Progenitor cell of endocrine pancreas (in vitro differentiated cells): ENCODE results near the gene GPR148. TPM values are rescaled to one million over a fixed set of nuclear protein-coding genes. Genes with fewer than 3 reads are reported as not detected.

Experiments used
- DNase-seq: peaks from one replicate; pipeline ENCODE4 v3.0.0; 2021; ENCODE audit warnings: low spot score; ENCODE audit not compliant: unreplicated experiment
- H3K27ac Mint-ChIP-seq: 2 replicates; pipeline ENCODE4 v1.8.0; 2021; ENCODE audit warnings: mild to moderate bottlenecking, moderate library complexity, mixed read lengths
- H3K27me3 Mint-ChIP-seq: 2 replicates; pipeline ENCODE4 v1.8.0; 2021; ENCODE audit warnings: mixed read lengths
- H3K36me3 Mint-ChIP-seq: 2 replicates; pipeline ENCODE4 v1.8.0; 2022; ENCODE audit warnings: mixed read lengths; ENCODE audit not compliant: insufficient read depth
- H3K4me1 Mint-ChIP-seq: 2 replicates; pipeline ENCODE4 v1.8.0; 2021; ENCODE audit warnings: low read depth, mixed read lengths
- H3K4me3 Mint-ChIP-seq: 2 replicates; pipeline ENCODE4 v1.8.0; 2021; ENCODE audit warnings: low read depth, mild to moderate bottlenecking, moderate library complexity, mixed read lengths
- H3K9me3 Mint-ChIP-seq: 2 replicates; pipeline ENCODE4 v1.8.0; 2021; ENCODE audit warnings: low read depth, mixed read lengths
- CTCF ChIP-seq: fragments of 200-600 bp; sonication (generic); IDR thresholded peaks from one replicate; pipeline ENCODE4 v1.5.0; 2021; ENCODE audit warnings: antibody characterized with exemption, mild to moderate bottlenecking; ENCODE audit not compliant: unreplicated experiment
- total RNA-seq: library from RNA; stranded (reverse); gene quantifications from 2 replicates; pipeline ENCODE4 v1.2.1, GENCODE V29; 2021

GPR148 gene
- total RNA-seq, 1 donor from 2014 or later: 0.46 TPM

GRCh38 chr2:130764035-130764820 is 35.4 kb downstream of the GPR148 start:
- no peak overlapping the region for H3K27ac Mint-ChIP-seq
- TF ChIP-seq CTCF: no peak
- H3K9me3 Mint-ChIP-seq: no peaks in the 10 kb centered on the region
- H3K4me3 Mint-ChIP-seq: no peak overlapping the region
- peaks cover 14% of the 10 kb centered on the region for H3K27me3 Mint-ChIP-seq
- H3K36me3 Mint-ChIP-seq: no peaks in the 10 kb centered on the region
- DNase-seq: no peak
- no peaks in the 10 kb centered on the region for H3K4me1 Mint-ChIP-seq

- no peaks in the 10 kb centered on the region for H3K4me1 Mint-ChIP-seq
- DNase-seq: no peak
- H3K9me3 Mint-ChIP-seq: no peaks in the 10 kb centered on the region
- no peak for TF ChIP-seq CTCF
- H3K36me3 Mint-ChIP-seq: no peaks in the 10 kb centered on the region
- H3K4me3 Mint-ChIP-seq: no peak overlapping the region
- no peak overlapping the region for H3K27ac Mint-ChIP-seq
- H3K27me3 Mint-ChIP-seq: peaks cover 11% of the 10 kb centered on the region
Observed at GRCh38 chr2:130764821-130765115, 35.9 kb downstream of the GPR148 start.

- no peak for DNase-seq
- H3K4me3 Mint-ChIP-seq: no peak overlapping the region
- H3K27ac Mint-ChIP-seq: no peak overlapping the region
- H3K9me3 Mint-ChIP-seq: no peaks in the 10 kb centered on the region
- H3K4me1 Mint-ChIP-seq: no peaks in the 10 kb centered on the region
- H3K36me3 Mint-ChIP-seq: no peaks in the 10 kb centered on the region
- TF ChIP-seq CTCF: no peak
- H3K27me3 Mint-ChIP-seq: peaks cover 11% of the 10 kb centered on the region
Observed at GRCh38 chr2:130765464-130765863, 36.6 kb downstream of the GPR148 start.

GRCh38 chr2:130766037-130766436 is 37.2 kb downstream of the GPR148 start:
- DNase-seq: no peak
- no peaks in the 10 kb centered on the region for H3K4me1 Mint-ChIP-seq
- peaks cover 7% of the 10 kb centered on the region for H3K27me3 Mint-ChIP-seq
- H3K4me3 Mint-ChIP-seq: no peak overlapping the region
- H3K9me3 Mint-ChIP-seq: no peaks in the 10 kb centered on the region
- TF ChIP-seq CTCF: no peak
- H3K36me3 Mint-ChIP-seq: no peaks in the 10 kb centered on the region
- no peak overlapping the region for H3K27ac Mint-ChIP-seq

- Mint-ChIP-seq H3K4me1 (peaks cover 2% of the 10 kb centered on the region), H3K36me3 (no peaks in the 10 kb centered on the region), H3K4me3 (no peak overlapping the region), H3K9me3 (no peaks in the 10 kb centered on the region), H3K27ac (no peak overlapping the region), H3K27me3 (no peaks in the 10 kb centered on the region)
- no peak for DNase-seq
- TF ChIP-seq CTCF: no peak
Observed at GRCh38 chr2:130766711-130767407, 38.0 kb downstream of the GPR148 start.
